Subcutaneous preadipocyte (primary cell): Measurements from ENCODE around the gene SLC7A6OS. TPM values are rescaled to one million over a fixed set of nuclear protein-coding genes. Genes with fewer than 3 reads are reported as not detected.

Experiments used
- small RNA-seq: library from RNA; depleted of rRNA; stranded (forward); fragments of <200 nt; gene quantifications from one replicate; pipeline ENCODE3, GENCODE V24; 2012
- total RNA-seq: library from RNA; depleted of rRNA; stranded (reverse); fragments of >200 nt; gene quantifications from 2 replicates; pipeline ENCODE4 v1.2.3, GENCODE V29; 2012

The SLC7A6OS gene
- 9.9 and 12.1 TPM in 2 replicates for total RNA-seq

GRCh38 chr16:68310774-68311511, at the start of gene SLC7A6OS, which contains the start of gene PRMT7:
Gene SLC7A6OS, minus strand, starts transcription at chr16:68310946. Its CDS starts 20 bp downstream, at chr16:68310926.
Gene PRMT7, plus strand, starts transcription at chr16:68311019. Its CDS starts 4,961 bp downstream, at chr16:68315980.

GRCh38 chr16:68264128-68265077, 46.3 kb downstream of the SLC7A6OS start, which contains the start of gene SLC7A6:
Gene SLC7A6, plus strand, starts transcription at chr16:68264526. Its CDS starts 10,201 bp downstream, at chr16:68274727.

Small RNAs within 50 kb of the gene (small RNA-seq; reads per million reads assigned to genes)
- 0.11 reads per million for gene RNU4-30P
- gene RNU6-1262P = not detected

Other genes with a start within 250 kb of the SLC7A6OS start
- 17.3 and 27.2 TPM in 2 replicates for gene NFATC3, start 225.6 kb downstream of the SLC7A6OS start, total RNA-seq
- gene ESRP2, start 74.8 kb downstream of the SLC7A6OS start, total RNA-seq = under 0.01 TPM in 1 of 2 replicates, not detected in the other
- gene PLA2G15, start 65.6 kb downstream of the SLC7A6OS start, total RNA-seq = 15.8 and 17.6 TPM in 2 replicates
- gene SLC7A6, start 46.4 kb downstream of the SLC7A6OS start, total RNA-seq = 18.4 and 24.2 TPM in 2 replicates
- gene PRMT7, start 73 bp upstream of the SLC7A6OS start, total RNA-seq = 52.2 and 56.5 TPM in 2 replicates
- gene SMPD3, start 137.6 kb upstream of the SLC7A6OS start, total RNA-seq = under 0.01 TPM in 1 of 2 replicates, not detected in the other
- 22.8 and 52.8 TPM in 2 replicates for gene ZFP90, start 228.3 kb upstream of the SLC7A6OS start, total RNA-seq